GM13976 (cell line): ENCODE data around the gene HHLA2.
"Not testable (repeated sequence)": the region's sequence is repeated elsewhere in the genome, so short reads cannot be mapped to it uniquely, and the experiment has no call there.

ENCODE experiments used
- DNase-seq: peaks from one replicate; pipeline ENCODE4 v3.0.0; 2012; ENCODE audit warnings: low spot score
- in situ Hi-C: fragments of 300-500 bp; cut with MboI; formaldehyde crosslinking; loops from one replicate; pipeline ENCODE4 v1.12.0; 2022; ENCODE audit warnings: low sequenced_read_pairs, mixed read lengths, inconsistent platforms; ENCODE audit not compliant: unreplicated experiment
- TF ChIP-seq, protein P1 (sequence below): IDR thresholded peaks from 2 replicates; pipeline ENCODE4 v1.5.1; 2012; ENCODE audit warnings: borderline replicate concordance, mild to moderate bottlenecking; ENCODE audit not compliant: insufficient read depth; ENCODE audit errors: extremely low read depth, missing control alignments, control extremely low read depth

Gene HHLA2

DNA sequence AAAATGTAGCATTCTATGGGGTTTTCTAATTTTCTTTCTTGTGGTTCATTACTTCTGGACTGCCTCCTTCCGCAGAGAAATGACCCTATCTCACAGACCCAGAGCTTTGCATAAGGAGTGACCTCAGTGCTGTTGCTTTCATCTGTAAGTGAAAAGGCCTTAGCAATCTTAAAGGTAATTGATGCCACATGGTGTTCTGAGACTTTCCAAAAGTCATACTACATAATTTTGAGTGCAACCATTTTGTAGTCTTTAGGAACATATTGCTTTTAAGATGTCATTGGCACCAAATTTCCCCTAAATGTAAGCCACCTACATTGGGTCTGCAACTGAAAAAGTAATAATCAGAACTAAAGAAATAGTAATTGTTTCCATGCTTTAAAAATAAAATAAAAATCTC lies 9.2 kb upstream of the HHLA2 start:
- no peak for DNase-seq
- in situ Hi-C loops = no loop called here
- TF ChIP-seq, protein P1, sequence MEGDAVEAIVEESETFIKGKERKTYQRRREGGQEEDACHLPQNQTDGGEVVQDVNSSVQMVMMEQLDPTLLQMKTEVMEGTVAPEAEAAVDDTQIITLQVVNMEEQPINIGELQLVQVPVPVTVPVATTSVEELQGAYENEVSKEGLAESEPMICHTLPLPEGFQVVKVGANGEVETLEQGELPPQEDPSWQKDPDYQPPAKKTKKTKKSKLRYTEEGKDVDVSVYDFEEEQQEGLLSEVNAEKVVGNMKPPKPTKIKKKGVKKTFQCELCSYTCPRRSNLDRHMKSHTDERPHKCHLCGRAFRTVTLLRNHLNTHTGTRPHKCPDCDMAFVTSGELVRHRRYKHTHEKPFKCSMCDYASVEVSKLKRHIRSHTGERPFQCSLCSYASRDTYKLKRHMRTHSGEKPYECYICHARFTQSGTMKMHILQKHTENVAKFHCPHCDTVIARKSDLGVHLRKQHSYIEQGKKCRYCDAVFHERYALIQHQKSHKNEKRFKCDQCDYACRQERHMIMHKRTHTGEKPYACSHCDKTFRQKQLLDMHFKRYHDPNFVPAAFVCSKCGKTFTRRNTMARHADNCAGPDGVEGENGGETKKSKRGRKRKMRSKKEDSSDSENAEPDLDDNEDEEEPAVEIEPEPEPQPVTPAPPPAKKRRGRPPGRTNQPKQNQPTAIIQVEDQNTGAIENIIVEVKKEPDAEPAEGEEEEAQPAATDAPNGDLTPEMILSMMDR = no peak

DNA sequence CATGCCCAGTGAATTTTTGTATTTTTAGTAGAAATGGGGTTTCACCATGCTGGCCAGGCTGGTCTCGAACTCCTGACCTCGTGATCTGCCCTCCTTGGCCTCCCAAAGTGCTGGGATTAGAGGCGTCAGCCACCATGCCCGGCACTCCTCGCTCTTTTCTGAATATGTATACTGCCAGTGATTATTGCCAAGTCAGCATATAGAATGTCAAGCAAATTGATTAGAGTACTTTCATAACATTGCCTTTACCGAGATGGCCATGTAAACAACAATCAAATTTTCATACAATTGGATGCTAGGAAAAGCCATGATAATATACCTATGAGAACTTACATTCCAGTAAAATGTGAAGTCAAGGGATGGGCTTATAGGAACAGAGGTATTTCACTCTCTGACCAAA lies 8.2 kb upstream of the HHLA2 start:
- DNase-seq, in situ Hi-C loops: not testable (repeated sequence)

DNA sequence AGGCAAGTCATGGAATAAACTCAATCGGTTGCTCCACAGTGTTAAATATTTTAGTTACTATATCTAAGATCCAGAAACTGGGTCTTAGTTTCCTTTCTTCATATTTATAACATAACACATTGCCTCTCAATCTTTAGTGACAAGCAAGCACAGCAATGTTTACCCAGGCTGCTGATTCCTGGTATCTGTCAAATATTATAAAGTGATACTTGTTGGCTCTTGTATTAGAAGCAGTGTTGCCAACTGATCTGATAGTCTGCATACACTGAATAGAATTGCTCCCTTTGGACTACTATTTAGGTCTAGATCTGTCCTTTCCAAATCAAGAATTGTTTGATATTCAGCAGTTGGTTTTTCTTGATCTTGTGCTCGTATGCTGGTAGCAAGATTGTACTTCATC lies 7.2 kb upstream of the HHLA2 start:
- in situ Hi-C loops = no loop called here
- DNase-seq = no peak
- TF ChIP-seq, protein P1 = no peak

DNA sequence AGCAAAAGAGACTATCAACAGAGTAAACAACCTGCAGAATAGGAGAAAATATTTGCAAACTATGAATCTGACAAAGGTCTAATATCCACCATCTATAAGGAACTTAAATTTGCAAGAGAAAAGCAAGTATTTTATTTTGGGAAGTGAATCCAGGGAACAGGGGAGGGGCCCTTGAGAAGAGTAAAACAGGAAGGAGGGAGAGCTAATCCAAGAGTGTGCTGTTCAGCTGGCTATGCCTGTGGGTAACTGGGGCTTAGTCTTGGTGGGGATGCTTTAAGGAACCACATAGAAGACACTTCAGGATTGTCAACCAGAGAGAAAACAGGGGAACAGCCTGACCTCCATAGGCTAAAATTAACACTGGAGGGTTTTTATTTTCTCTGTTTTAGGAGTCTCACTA lies 3.9 kb upstream of the HHLA2 start:
- TF ChIP-seq, protein P1 = no peak
- in situ Hi-C loops = no loop called here
- DNase-seq = no peak

DNA sequence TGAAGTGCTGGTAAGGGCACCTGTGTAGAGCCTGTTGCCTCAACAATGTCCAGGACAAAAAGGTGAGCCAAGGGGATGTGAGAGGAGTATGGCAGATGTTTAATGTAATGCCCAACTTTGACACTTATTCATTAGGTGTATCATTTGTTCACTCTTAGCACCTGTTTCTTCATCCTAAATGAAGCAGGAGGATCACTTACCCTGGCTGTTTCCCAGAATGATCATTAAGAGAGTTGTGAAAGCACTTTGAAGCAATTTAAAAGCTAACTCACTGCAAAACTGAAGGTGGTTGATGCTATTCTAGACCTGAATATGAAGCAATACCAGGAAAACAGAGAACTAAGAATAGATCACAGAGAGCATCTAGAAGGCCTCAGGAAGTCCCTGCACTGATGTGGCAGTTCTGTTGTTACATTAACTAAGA lies 3.4 kb upstream of the HHLA2 start:
- TF ChIP-seq, protein P1 = no peak
- in situ Hi-C loops = no loop called here
- DNase-seq = peak; percentile 44

DNA sequence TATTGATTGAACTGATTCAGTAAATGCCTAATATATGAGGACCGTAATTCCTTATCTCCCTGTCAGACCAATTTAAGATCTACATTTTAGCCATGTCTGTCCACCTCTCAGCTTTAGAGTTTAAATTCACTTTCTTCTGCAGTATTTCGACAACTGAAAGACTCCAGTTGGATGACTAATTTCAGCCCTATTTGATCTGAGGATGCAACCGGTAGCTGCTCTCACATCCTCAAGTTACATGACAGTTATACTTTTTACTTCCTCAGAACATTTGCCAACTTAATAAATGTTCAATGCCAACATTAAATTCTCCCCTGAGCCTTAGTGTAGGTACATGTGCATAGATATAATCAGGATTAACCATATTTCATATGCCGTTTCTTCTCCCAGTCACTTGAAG lies 2.5 kb upstream of the HHLA2 start:
- DNase-seq = peak; percentile 48
- in situ Hi-C loops = no loop called here
- TF ChIP-seq, protein P1 = no peak

DNA sequence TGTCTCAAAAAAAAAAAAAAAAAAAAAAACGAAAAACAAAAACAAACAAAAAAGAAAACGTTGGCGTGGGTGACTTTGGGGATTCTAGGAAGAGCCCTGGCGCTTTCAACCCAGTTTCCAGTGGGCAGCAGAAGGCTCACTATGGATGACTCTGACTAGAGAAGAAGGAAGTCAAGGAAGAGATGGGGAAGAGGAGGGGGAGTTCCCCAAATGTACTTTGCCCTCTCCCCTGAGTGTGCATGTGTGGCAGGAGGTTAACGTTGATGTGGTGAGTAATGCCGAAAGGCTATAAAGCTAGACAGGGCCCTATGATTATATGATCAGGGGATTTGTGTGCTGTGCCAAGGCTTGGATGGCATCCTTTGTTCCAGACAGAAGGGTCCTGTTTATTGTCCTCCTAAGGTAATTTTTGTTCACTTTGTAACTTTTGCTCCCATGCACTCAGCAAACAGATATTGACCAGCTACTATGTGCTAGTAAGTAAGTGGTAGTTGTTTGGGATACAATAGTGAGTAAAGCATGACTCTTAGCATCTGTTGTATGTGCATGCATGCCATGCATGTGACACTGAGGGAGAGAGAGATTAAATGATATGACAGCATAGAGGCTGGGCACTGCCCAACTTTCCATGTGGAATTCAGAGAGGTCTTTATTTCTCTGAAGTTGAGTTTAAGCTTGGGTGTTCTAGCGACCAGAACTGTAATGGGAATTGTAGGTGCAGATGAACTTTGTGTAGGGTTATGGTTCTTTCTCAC lies 750 bp upstream of the HHLA2 start:
- DNase-seq = no peak
- TF ChIP-seq, protein P1 = no peak
- in situ Hi-C loops = no loop called here
